Measurements from ENCODE around the gene STON2. TPM values are rescaled to one million over a fixed set of nuclear protein-coding genes. Genes with fewer than 3 reads are reported as not detected.

STON2 gene
- total and polyA plus RNA-seq, 2 of the 8 experiments (the other 6 are each of a cell fraction or from before 2014, with no cell fraction given), result 8.9 to 50.0 TPM

GRCh38 chr14:81305743-81306142 lies 94.4 kb downstream of the STON2 start:
- WGBS, 2 experiments (ENCODE audit: extremely low coverage in 1 of 2, insufficient coverage in 1 of 2, insufficient read length in 1 of 2, insufficient replicate concordance in 2 of 2, low coverage in 1 of 2, low lambda C conversion rate in 2 of 2, missing lambda C conversion rate in 1 of 2), result 81% methylated on average over 3 of the region's 3 CpGs; no CpG with 5 or more reads in 1 of the 2 experiments
- H3K18ac ChIP-seq (ENCODE audit: extremely low read depth, low read length), result no peak overlapping the region
- H3K27ac ChIP-seq (ENCODE audit: low read depth, low read length), result no peak overlapping the region
- H2BK20ac ChIP-seq (ENCODE audit: low read length), result no peak overlapping the region
- no peak overlapping the region for H2AK5ac ChIP-seq (ENCODE audit: low read depth, low read length)
- no peak overlapping the region for H3K4me3 ChIP-seq (ENCODE audit: extremely low read depth in 1 of 4, insufficient read depth in 2 of 4, low read depth in 3 of 4, low read length in 4 of 4)
- H2BK12ac ChIP-seq (ENCODE audit: low read depth, low read length), result no peak overlapping the region
- ChIA-PET POLR2A (ENCODE audit: partially characterized antibody) (interaction anchor here (0.6 kb wide), 2 partner anchors 84 to 104 kb away, joined by 3 read pairs; no protein-coding TSS in a partner anchor), CTCF (ENCODE audit: partially characterized antibody) (interaction anchor here (0.7 to 1.6 kb wide), 2 partner anchors 60 to 144 kb away, joined by 3 to 4 read pairs; no protein-coding TSS in a partner anchor)
- no peaks in the 10 kb centered on the region for H4K20me1 ChIP-seq (replicated peaks in 1 of 2; ENCODE audit: control insufficient read depth in 1 of 2, insufficient read depth in 2 of 2, low read length in 2 of 2)
- no peak overlapping the region for H3K23ac ChIP-seq (ENCODE audit: insufficient read length)
- H3K56ac ChIP-seq (replicated peaks; ENCODE audit: insufficient read length, low read depth, low read length), result no peak overlapping the region
- H3K79me2 ChIP-seq (ENCODE audit: control insufficient read depth in 1 of 2, insufficient read depth in 2 of 2, low read length in 2 of 2), result peaks cover 0 to 5% of the 10 kb centered on the region in 2 experiments; a peak in 1 of 4 replicates
- peaks cover 0 to 3% (median 0%) of the 10 kb centered on the region in 4 experiments; a peak in 1 of 7 replicates for H3K27me3 ChIP-seq (replicated peaks in 1 of 4; ENCODE audit: control insufficient read depth in 3 of 4, extremely low read depth in 1 of 4, insufficient read depth in 3 of 4, low read length in 3 of 4)
- no peak overlapping the region for H4K91ac ChIP-seq (replicated peaks; ENCODE audit: insufficient read length, low read length)
- H3K23me2 ChIP-seq (ENCODE audit: low read depth, low read length), result no peaks in the 10 kb centered on the region; the same call in 1 of the 2 replicates
- H2BK120ac ChIP-seq (replicated peaks; ENCODE audit: low read depth, low read length), result no peak overlapping the region
- no peak overlapping the region for H3K14ac ChIP-seq (ENCODE audit: insufficient read length)
- no peaks in the 10 kb centered on the region for H3K36me3 ChIP-seq (ENCODE audit: control insufficient read depth in 2 of 4, insufficient read depth in 4 of 4, low read length in 3 of 4)
- H3K9me3 ChIP-seq (ENCODE audit: insufficient read depth in 2 of 2, low read depth in 1 of 2, low read length in 1 of 2), result no peaks in the 10 kb centered on the region
- H2AFZ ChIP-seq (ENCODE audit: low read length), result no peak overlapping the region
- H4K8ac ChIP-seq (ENCODE audit: extremely low read depth, insufficient read depth, low read length), result no peak overlapping the region
- no peak overlapping the region for H4K5ac ChIP-seq (ENCODE audit: insufficient read length, low read depth, low read length)
- H3K79me1 ChIP-seq (ENCODE audit: low read depth, low read length), result no peaks in the 10 kb centered on the region
- DNase-seq (ENCODE audit: low read depth in 1 of 2, low spot score in 2 of 2) (no peak), FAIRE-seq (no peak)
- no peak overlapping the region for H3K9ac ChIP-seq (replicated peaks in 1 of 4; ENCODE audit: extremely low read depth in 1 of 4, low read depth in 3 of 4, low read length in 3 of 4)
- no peak overlapping the region for H3K4ac ChIP-seq (replicated peaks; ENCODE audit: insufficient read length, low read depth, low read length)
- H2BK5ac ChIP-seq (ENCODE audit: low read depth, low read length), result no peak overlapping the region
- no peak overlapping the region for H2BK15ac ChIP-seq (ENCODE audit: low read length)
- TF ChIP-seq NANOG (IDR thresholded peaks at IDR 0.05; ENCODE audit: insufficient read depth, low read depth, low read length, poor library complexity, severe bottlenecking), result no peak
- TF ChIP-seq EGR1 (IDR thresholded peaks at IDR 0.05; ENCODE audit: borderline replicate concordance, low read depth, low read length), result no peak
- TF ChIP-seq ATF2 (IDR thresholded peaks at IDR 0.05; ENCODE audit: low read length), result no peak
- no peak for TF ChIP-seq POLR2AphosphoS5 (IDR thresholded peaks at IDR 0.05; ENCODE audit: low read depth, low read length)
- TF ChIP-seq SIX5 (IDR thresholded peaks at IDR 0.05; ENCODE audit: low read depth, low read length), result no peak
- no peak for TF ChIP-seq KDM1A (IDR thresholded peaks at IDR 0.05; ENCODE audit: borderline replicate concordance, low read length)
- TF ChIP-seq CBX8 (IDR thresholded peaks at IDR 0.05; ENCODE audit: borderline replicate concordance, low read depth, low read length), result no peak
- TF ChIP-seq CHD1 (IDR thresholded peaks at IDR 0.05; ENCODE audit: low read depth, low read length), result no peak
- no peak overlapping the region for H3K4me2 ChIP-seq (ENCODE audit: insufficient read depth in 1 of 2, low read depth in 2 of 2, low read length in 2 of 2)
- H3K4me1 ChIP-seq (replicated peaks in 1 of 4; ENCODE audit: control insufficient read depth in 3 of 4, insufficient read depth in 4 of 4, low read length in 3 of 4), result peaks cover 0 to 9% (median 2%) of the 10 kb centered on the region in 4 experiments; a peak in 3 of 7 replicates

Data from H1 (cell line).